K562 (cell line): ENCODE data around the gene HACE1.

Source experiments
- ARID2 ChIP-seq: fragments of 450-650 bp; IDR thresholded peaks from 2 replicates; pipeline ENCODE4 v1.6.1; 2017; ENCODE audit warnings: antibody characterized with exemption, mild to moderate bottlenecking
- CHD2 ChIP-seq: IDR thresholded peaks from 2 replicates; pipeline ENCODE4 v1.6.1; 2011; ENCODE audit warnings: low read depth, low read length
- CTCF ChIP-seq, 3 experiments: IDR thresholded peaks in 2 of 3; conservative IDR thresholded peaks in 1 of 3; 2 replicates each; pipeline ENCODE4 v1.5.1; 2011 to 2012; ENCODE audit warnings: low read length in 3 of 3, mild to moderate bottlenecking in 3 of 3, control low read depth in 2 of 3, improper control_type of control experiment in 1 of 3, inconsistent platforms in 1 of 3, low read depth in 1 of 3, mixed read lengths in 1 of 3, moderate library complexity in 1 of 3; ENCODE audit not compliant: insufficient read depth in 2 of 3
- GTF2F1 ChIP-seq: IDR thresholded peaks from 2 replicates; pipeline ENCODE4 v1.6.1; 2011; ENCODE audit warnings: low read depth, low read length, improper control_type of control experiment
- HDAC2 ChIP-seq: fragments of 450-650 bp; IDR thresholded peaks from 2 replicates; pipeline ENCODE4 v1.6.1; 2016; ENCODE audit warnings: mild to moderate bottlenecking
- HEY1 ChIP-seq: fragments of 250-450 bp; sonication (Bioruptor Pico); IDR thresholded peaks from 2 replicates; pipeline ENCODE4 v1.5.0; 2020; ENCODE audit warnings: mild to moderate bottlenecking, moderate library complexity, borderline replicate concordance
- POLR2A ChIP-seq: fragments of 450-650 bp; conservative IDR thresholded peaks from 2 replicates; pipeline ENCODE4 v1.6.1; 2016
- RB1 ChIP-seq: fragments of 450-650 bp; IDR thresholded peaks from 2 replicates; pipeline ENCODE4 v1.6.1; 2017; ENCODE audit warnings: low read depth, mild to moderate bottlenecking
- REST ChIP-seq, 2 experiments: fragments of 450-650 bp; formaldehyde crosslinking in 1 of 2; IDR thresholded peaks; 2 replicates each; pipeline versions ENCODE4 v1.4.0 to v1.6.1; 2014 to 2020; ENCODE audit warnings: mild to moderate bottlenecking in 2 of 2, borderline replicate concordance in 1 of 2, low read depth in 1 of 2
- TARDBP ChIP-seq: fragments of 450-650 bp; IDR thresholded peaks from 2 replicates; pipeline ENCODE4 v1.6.1; 2016
- ZBTB49 ChIP-seq: sonication (generic); formaldehyde crosslinking; IDR thresholded peaks from 2 replicates; pipeline ENCODE4 v1.8.0; 2022; ENCODE audit warnings: missing genetic modification reagents, mild to moderate bottlenecking, borderline replicate concordance
- ZNF408 ChIP-seq: fragments of 250-450 bp; sonication (Bioruptor Pico); IDR thresholded peaks from 2 replicates; pipeline ENCODE4 v1.4.0; 2020; ENCODE audit warnings: low read depth, mild to moderate bottlenecking, moderate library complexity

- TF ChIP-seq HEY1 (CRISPR knock-in tag) (no peak), ARID2 (no peak), TARDBP (no peak), POLR2A (no peak), ZBTB49 (no peak), HDAC2 (no peak), REST (IDR thresholded peaks at IDR 0.05; ENCODE audit: borderline replicate concordance) (no peak), REST (CRISPR knock-in tag; IDR thresholded peaks at IDR 0.05; ENCODE audit: low read depth) (no peak), RB1 (no peak), ZNF408 (no peak), CHD2 (no peak), GTF2F1 (no peak), CTCF (IDR thresholded peaks at IDR 0.05 in 2 of 3, conservative IDR thresholded peaks at IDR 0.05 in 1 of 3; ENCODE audit: insufficient read depth in 2 of 3, low read depth in 1 of 3, low read length in 3 of 3) (no peak)
These were observed 130.3 kb downstream of the HACE1 start for GRCh38 chr6:104729433-104729832.
